Fibroblast of mammary gland (primary cell): Measurements from ENCODE around the gene TGFBR1.

Experiments
- DNase-seq: peaks from one replicate; pipeline ENCODE4 v3.0.0-alpha.2; 2010; ENCODE audit warnings: low read depth
- H3K4me3 ChIP-seq: 2 replicates; pipeline ENCODE4 v1.5.1; 2011; ENCODE audit warnings: low read depth, mild to moderate bottlenecking, low read length, moderate library complexity; ENCODE audit not compliant: control insufficient read depth
- TF ChIP-seq, protein P1 (sequence below): conservative IDR thresholded peaks from 2 replicates; pipeline ENCODE4 v1.5.1; 2011; ENCODE audit warnings: low read depth, low read length, inconsistent platforms; ENCODE audit not compliant: control insufficient read depth, insufficient read depth

The TGFBR1 gene

DNA sequence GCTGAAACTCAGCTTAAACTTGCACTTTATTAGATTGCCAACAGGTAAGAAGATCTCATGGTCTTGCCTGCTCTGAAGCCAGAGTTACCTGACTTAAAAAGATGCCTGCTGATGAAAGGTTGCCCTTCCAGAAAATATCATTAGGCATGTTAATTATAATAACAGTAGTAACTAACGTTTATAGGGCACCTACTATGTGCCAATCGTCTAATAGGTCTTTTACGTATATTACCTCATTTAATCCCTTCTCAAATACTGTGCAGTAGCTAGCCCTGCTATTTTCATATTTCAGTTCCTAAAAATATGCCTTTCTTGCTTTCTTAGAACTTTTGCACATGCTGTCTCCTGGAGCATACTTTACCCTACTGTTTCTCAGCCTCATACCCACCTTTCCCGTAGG, 40.1 kb downstream of the TGFBR1 start:
- DNase-seq: no peak
- no peak overlapping the region for H3K4me3 ChIP-seq
- TF ChIP-seq, protein P1, sequence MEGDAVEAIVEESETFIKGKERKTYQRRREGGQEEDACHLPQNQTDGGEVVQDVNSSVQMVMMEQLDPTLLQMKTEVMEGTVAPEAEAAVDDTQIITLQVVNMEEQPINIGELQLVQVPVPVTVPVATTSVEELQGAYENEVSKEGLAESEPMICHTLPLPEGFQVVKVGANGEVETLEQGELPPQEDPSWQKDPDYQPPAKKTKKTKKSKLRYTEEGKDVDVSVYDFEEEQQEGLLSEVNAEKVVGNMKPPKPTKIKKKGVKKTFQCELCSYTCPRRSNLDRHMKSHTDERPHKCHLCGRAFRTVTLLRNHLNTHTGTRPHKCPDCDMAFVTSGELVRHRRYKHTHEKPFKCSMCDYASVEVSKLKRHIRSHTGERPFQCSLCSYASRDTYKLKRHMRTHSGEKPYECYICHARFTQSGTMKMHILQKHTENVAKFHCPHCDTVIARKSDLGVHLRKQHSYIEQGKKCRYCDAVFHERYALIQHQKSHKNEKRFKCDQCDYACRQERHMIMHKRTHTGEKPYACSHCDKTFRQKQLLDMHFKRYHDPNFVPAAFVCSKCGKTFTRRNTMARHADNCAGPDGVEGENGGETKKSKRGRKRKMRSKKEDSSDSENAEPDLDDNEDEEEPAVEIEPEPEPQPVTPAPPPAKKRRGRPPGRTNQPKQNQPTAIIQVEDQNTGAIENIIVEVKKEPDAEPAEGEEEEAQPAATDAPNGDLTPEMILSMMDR: no peak

DNA sequence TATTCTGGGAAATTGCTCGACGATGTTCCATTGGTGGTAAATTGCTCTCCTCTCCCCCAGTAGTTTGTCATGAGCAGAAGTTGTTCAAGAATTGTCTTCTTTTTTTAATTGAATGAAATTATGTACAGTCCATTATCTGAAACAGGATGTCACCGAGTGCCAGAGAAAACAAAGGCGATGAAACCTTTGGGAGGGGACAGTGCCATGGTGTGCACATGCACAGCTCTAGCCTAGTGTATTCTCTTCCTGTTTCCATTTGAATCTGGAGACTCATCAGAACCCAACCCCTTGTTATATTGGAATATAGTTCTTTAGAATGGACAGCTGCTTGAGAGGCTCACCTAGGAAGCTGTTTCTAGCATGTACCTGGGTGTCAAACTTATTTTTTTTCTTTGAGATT, 41.7 kb downstream of the TGFBR1 start:
- no peak for DNase-seq
- TF ChIP-seq, protein P1: no peak
- H3K4me3 ChIP-seq: no peak overlapping the region

DNA sequence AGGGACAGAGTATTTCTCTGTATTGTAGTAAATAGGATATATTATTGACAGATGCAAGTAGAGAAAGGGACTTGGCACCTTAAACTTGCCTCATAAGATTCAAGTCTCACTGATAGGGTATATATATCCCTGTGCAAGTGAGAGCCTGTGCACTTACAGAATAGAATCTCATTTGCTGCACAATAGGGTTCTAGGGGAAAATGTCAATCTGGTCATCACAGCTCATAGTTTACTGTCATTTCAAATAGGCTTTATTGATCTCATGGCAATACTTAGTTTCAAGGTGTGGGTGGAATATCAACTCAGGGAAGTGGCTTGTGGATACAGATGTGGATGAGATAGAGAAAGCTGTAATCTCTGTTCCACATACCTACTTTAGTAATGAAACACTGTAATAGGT, 42.3 kb downstream of the TGFBR1 start:
- TF ChIP-seq, protein P1: no peak
- no peak for DNase-seq
- no peak overlapping the region for H3K4me3 ChIP-seq

DNA sequence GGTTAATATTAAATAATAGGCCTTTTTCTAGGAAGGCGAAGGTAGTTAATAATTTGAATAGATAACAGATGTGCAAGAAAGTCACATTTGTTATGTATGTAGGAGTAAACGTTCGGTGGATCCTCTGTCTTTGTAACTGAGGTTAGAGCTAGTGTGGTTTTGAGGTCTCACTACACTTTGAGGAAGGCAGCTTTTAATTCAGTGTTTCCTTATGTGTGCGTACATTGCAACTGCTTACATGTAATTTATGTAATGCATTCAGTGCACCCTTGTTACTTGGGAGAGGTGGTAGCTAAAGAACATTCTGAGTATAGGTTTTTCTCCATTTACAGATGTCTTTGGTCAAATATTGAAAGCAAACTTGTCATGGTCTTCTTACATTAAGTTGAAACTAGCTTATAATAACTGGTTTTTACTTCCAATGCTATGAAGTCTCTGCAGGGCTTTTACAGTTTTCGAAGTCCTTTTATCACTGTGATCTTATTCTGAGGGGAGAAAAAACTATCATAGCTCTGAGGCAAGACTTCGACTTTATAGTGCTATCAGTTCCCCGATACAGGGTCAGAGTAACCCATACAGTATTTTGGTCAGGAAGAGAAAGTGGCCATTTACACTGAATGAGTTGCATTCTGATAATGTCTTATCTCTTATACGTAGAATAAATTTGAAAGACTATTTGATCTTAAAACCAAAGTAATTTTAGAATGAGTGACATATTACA, 45.7 kb downstream of the TGFBR1 start:
- TF ChIP-seq, protein P1: no peak
- no peak for DNase-seq
- H3K4me3 ChIP-seq: no peak overlapping the region

DNA sequence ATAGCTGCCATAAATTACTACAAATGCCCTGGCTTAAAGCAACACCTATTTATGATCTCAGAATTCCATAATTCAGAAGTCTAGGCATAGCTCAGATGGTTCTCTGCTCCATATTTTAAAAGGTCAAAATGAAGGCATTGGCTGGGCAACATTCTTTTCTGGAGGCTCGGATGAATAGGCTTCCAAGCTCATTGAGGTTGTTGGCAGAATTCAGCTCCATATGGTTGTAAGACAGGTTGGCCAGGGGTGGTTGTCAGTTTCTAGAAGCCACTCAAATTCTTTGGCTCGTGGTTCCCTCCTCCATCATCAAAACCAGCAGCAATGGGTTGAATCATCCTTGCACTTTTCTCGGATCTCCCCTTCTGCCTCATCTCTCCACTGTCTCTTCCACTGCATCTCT, 49.4 kb downstream of the TGFBR1 start:
- no peak for DNase-seq
- TF ChIP-seq, protein P1: no peak
- H3K4me3 ChIP-seq: no peak overlapping the region

DNA sequence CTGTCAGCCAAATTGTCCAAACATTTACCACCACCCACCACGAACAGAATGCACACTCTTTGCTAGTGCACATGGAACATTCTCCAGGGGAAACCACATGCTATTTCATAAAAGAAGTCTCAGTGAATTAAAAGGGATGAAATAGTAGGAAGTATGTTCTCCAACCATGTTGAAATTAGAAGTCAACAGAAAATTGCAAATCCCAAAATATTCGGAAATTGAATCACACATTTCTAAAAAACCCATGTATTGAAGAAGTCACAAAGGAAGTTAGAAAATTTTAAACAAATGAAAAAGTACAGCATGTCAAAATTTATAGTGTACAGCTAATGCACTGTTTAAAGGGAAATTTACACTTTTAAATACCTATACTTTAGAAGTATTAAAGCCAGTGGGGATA, 50.8 kb downstream of the TGFBR1 start:
- no peak overlapping the region for H3K4me3 ChIP-seq
- TF ChIP-seq, protein P1: no peak
- no peak for DNase-seq

DNA sequence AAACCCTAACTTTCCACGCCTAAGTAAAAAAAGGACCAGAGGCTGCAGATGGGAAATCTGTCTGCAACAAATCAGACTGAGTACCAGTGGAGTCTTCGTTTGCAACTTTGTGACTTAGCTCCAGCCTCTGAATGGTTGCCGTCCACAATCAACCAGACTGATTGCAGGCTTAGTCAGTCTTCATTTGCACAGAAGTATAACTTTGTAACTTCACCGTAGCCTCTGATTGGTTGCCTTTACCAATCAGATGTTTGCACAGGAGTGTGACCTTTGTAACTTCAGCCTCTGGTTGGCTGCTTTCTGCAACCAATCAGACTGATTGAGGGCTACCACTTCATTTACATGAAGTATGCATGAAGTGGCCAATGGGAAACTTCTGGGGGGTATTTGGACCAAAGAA, 53.7 kb downstream of the TGFBR1 start:
- no peak for DNase-seq
- TF ChIP-seq, protein P1: no peak
- H3K4me3 ChIP-seq: no peak overlapping the region
